HG03457 (cell line): ENCODE data around the gene ANKRD42.
"Not testable (repeated sequence)": the region's sequence is repeated elsewhere in the genome, so short reads cannot be mapped to it uniquely, and the experiment has no call there.

Experiments used
- ATAC-seq: cut with Tn5 transposase; IDR thresholded peaks from one replicate; pipeline ENCODE4 v1.9.1; 2021; ENCODE audit warnings: moderate number of reproducible peaks; ENCODE audit not compliant: unreplicated experiment

Gene ANKRD42

GRCh38 chr11:83172551-83172950, 21.0 kb upstream of the ANKRD42 start:
- ATAC-seq, result no peak

- ATAC-seq, result no peak
Observed at GRCh38 chr11:83174008-83174407, 19.5 kb upstream of the ANKRD42 start.

GRCh38 chr11:83175815-83176214, 17.7 kb upstream of the ANKRD42 start:
- ATAC-seq, result no peak

GRCh38 chr11:83181815-83182214, 11.7 kb upstream of the ANKRD42 start:
- no peak for ATAC-seq

GRCh38 chr11:83185767-83186166, 7.7 kb upstream of the ANKRD42 start:
- no peak for ATAC-seq

- no peak for ATAC-seq
Observed at GRCh38 chr11:83187465-83187864, 6.0 kb upstream of the ANKRD42 start.

- no peak for ATAC-seq
Observed at GRCh38 chr11:83191491-83191890, 2.0 kb upstream of the ANKRD42 start.

GRCh38 chr11:83191986-83192385, 1.5 kb upstream of the ANKRD42 start:
- no peak for ATAC-seq

- no peak for ATAC-seq
Observed at GRCh38 chr11:83192606-83193245, 786 bp upstream of the ANKRD42 start.

GRCh38 chr11:83194281-83195142, 1.0 kb downstream of the ANKRD42 start:
- peak; percentile 51 for ATAC-seq

- ATAC-seq, result no peak
Observed at GRCh38 chr11:83195143-83195466, 1.6 kb downstream of the ANKRD42 start.

- ATAC-seq, result no peak
Observed at GRCh38 chr11:83195649-83196048, 2.1 kb downstream of the ANKRD42 start.

- no peak for ATAC-seq
Observed at GRCh38 chr11:83200035-83200434, 6.5 kb downstream of the ANKRD42 start.

- ATAC-seq, result no peak
Observed at GRCh38 chr11:83205608-83206185, 12.2 kb downstream of the ANKRD42 start.

- no peak for ATAC-seq
Observed at GRCh38 chr11:83206221-83206620, 12.7 kb downstream of the ANKRD42 start.

- ATAC-seq, result not testable (repeated sequence)
Observed at GRCh38 chr11:83206771-83207382, 13.4 kb downstream of the ANKRD42 start.

- ATAC-seq, result no peak
Observed at GRCh38 chr11:83219095-83219494, 25.6 kb downstream of the ANKRD42 start.

- ATAC-seq, result no peak
Observed at GRCh38 chr11:83220260-83220659, 26.7 kb downstream of the ANKRD42 start.

- no peak for ATAC-seq
Observed at GRCh38 chr11:83221694-83222093, 28.2 kb downstream of the ANKRD42 start.

GRCh38 chr11:83222499-83222898, 29.0 kb downstream of the ANKRD42 start:
- ATAC-seq, result no peak

- ATAC-seq, result no peak
Observed at GRCh38 chr11:83223457-83223856, 29.9 kb downstream of the ANKRD42 start.

- ATAC-seq, result no peak
Observed at GRCh38 chr11:83235825-83236224, 42.3 kb downstream of the ANKRD42 start.
